Measurements from ENCODE around the gene ALAS1. TPM values are rescaled to one million over a fixed set of nuclear protein-coding genes. Genes with fewer than 3 reads are reported as not detected.
A peak's percentile ranks its signal among the peaks of the same experiment; 100 is the strongest.

The ALAS1 gene
- total and polyA plus RNA-seq, 2 donors (not counting 3 experiments of a cell fraction or from before 2014, with no cell fraction given) = 45.1 to 72.1 TPM

DNA sequence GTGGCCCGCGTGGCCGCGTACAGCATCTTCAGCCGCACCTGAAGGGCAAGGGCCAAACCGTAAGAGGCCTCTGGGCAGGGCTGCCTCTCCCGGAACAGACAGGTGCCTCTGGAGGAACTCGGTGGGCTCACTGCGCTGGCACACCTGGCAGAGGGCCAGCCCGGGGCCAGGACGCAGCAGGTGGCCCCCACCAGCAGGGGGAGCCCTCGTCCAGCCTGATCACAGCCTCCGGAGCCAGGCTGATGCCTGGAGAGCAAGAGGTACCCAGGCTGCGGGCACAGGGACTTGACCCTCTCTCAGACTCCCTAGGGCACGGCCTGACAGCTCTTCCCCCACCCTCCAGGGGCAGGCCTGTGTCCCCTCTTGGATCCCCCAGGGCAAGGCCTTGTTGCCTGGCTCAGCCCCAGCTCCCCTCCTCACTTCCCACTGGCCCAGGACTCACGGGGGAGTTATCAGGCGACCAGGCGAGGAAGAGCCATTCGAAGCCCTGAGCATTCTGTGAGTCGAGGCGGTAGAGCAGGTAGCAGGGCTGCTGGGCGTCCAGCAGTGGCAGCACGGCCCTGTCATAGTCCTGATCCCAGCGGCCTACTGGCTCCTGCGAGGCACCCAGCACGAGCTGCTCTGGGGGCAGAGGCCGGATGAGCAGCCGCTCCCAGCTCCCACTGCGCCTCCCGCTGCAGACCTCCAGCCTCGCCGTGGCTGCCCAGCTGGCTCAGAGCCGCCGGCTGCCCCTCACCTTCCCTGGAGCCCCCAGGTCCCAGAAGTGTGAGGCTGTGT, 33.7 kb downstream of the ALAS1 start:
- dilution Hi-C loops (cut with MboI; ENCODE audit: extremely low pct_ligation_motif_present, low sequenced_read_pairs) = no loop called here
- no peak overlapping the region for H3K9ac ChIP-seq (replicated peaks; ENCODE audit: extremely low read depth, insufficient read depth, low read length)

More for the DNA sequence above, 33.7 kb downstream of the ALAS1 start:
- Histone ChIP-seq H3K27ac (ENCODE audit: insufficient read depth, low read depth, low read length) (no peak overlapping the region), H3K79me2 (ENCODE audit: control insufficient read depth, insufficient read depth, low read length) (peaks cover 18% of the 10 kb centered on the region), H3K27me3 (ENCODE audit: control insufficient read depth in 2 of 2, insufficient read depth in 2 of 2, low read length in 2 of 2) (no peaks in the 10 kb centered on the region), H3K36me3 (ENCODE audit: control insufficient read depth in 2 of 2, extremely low read depth in 1 of 2, insufficient read depth in 2 of 2, low read length in 2 of 2) (peaks cover 14 to 27% of the 10 kb centered on the region in 2 experiments), H3K4me2 (ENCODE audit: insufficient read depth, low read length) (no peak overlapping the region), H3K9me1 (replicated peaks; ENCODE audit: control insufficient read depth, extremely low read depth, insufficient read depth, low read length) (no peaks in the 10 kb centered on the region), H2AFZ (ENCODE audit: low read depth, low read length) (no peak overlapping the region), H3K4me3 (replicated peaks in 1 of 3; ENCODE audit: insufficient read depth in 1 of 3, low read depth in 1 of 3, low read length in 3 of 3) (no peak overlapping the region), H4K20me1 (replicated peaks; ENCODE audit: control insufficient read depth, extremely low read depth, insufficient read depth, low read length) (no peaks in the 10 kb centered on the region), H3K4me1 (ENCODE audit: control insufficient read depth, extremely low read depth, insufficient read depth, low read length) (no peaks in the 10 kb centered on the region), H3K9me3 (replicated peaks; ENCODE audit: control insufficient read depth, insufficient read depth, low read length) (no peaks in the 10 kb centered on the region)
- TF ChIP-seq JUN (IDR thresholded peaks at IDR 0.05; ENCODE audit: borderline replicate concordance, insufficient read depth, insufficient read length, low read depth) (no peak), MYC (IDR thresholded peaks at IDR 0.05; ENCODE audit: low read depth, low read length) (no peak), POLR2AphosphoS5 (IDR thresholded peaks at IDR 0.05; ENCODE audit: insufficient read depth, low read depth, low read length) (peak; percentile 54), EZH2 (IDR thresholded peaks at IDR 0.05; ENCODE audit: borderline replicate concordance, low read depth, low read length, severe bottlenecking) (no peak), POLR2A (IDR thresholded peaks at IDR 0.05; ENCODE audit: low read depth, low read length) (peak; percentile 36), FOS (IDR thresholded peaks at IDR 0.05; ENCODE audit: borderline replicate concordance, insufficient read depth, low read length) (no peak), GATA2 (IDR thresholded peaks at IDR 0.05; ENCODE audit: insufficient read depth, insufficient read length, low read depth, low read length) (no peak)
- TF ChIP-seq, protein P1, sequence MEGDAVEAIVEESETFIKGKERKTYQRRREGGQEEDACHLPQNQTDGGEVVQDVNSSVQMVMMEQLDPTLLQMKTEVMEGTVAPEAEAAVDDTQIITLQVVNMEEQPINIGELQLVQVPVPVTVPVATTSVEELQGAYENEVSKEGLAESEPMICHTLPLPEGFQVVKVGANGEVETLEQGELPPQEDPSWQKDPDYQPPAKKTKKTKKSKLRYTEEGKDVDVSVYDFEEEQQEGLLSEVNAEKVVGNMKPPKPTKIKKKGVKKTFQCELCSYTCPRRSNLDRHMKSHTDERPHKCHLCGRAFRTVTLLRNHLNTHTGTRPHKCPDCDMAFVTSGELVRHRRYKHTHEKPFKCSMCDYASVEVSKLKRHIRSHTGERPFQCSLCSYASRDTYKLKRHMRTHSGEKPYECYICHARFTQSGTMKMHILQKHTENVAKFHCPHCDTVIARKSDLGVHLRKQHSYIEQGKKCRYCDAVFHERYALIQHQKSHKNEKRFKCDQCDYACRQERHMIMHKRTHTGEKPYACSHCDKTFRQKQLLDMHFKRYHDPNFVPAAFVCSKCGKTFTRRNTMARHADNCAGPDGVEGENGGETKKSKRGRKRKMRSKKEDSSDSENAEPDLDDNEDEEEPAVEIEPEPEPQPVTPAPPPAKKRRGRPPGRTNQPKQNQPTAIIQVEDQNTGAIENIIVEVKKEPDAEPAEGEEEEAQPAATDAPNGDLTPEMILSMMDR (IDR thresholded peaks at IDR 0.05; ENCODE audit: extremely low read depth in 1 of 2, insufficient read depth in 1 of 2, low read depth in 1 of 2, low read length in 2 of 2) = peak; percentile 98
- TF ChIP-seq, protein P2, sequence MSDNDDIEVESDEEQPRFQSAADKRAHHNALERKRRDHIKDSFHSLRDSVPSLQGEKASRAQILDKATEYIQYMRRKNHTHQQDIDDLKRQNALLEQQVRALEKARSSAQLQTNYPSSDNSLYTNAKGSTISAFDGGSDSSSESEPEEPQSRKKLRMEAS (IDR thresholded peaks at IDR 0.05; ENCODE audit: insufficient read depth, insufficient read length) = no peak
- intact Hi-C loops (cut with micrococcal nuclease) = loop anchor here (1.0 kb wide), 1 partner anchor 108 kb away; no protein-coding TSS in a partner anchor
- FAIRE-seq (peak; percentile 84), DNase-seq (ENCODE audit: low read depth, low spot score) (peak; percentile 54)
- POLR2A ChIA-PET = interaction anchor here (0.5 kb wide), 1 partner anchor 23 kb away, joined by 5 read pairs; no protein-coding TSS in a partner anchor
- CTCF ChIA-PET = interaction anchor here (0.7 to 5.3 kb wide), 28 partner anchors 9 to 215 kb away, joined by 3 to 91 read pairs (median 6); partner anchors contain the start of genes GLYCTK and WDR82
- no TSS peak for BruUV-seq (replicated peaks)
